PC-3 (cell line): Measurements from ENCODE around the gene METTL26. TPM values are rescaled to one million over a fixed set of nuclear protein-coding genes. Genes with fewer than 3 reads are reported as not detected.

ENCODE experiments used
- ATAC-seq: fragments of 200-7000 bp; cut with Tn5 transposase; 2 replicates; pipeline ENCODE4 v1.9.1; 2020; ENCODE audit warnings: mild to moderate bottlenecking, moderate library complexity
- BruUV-seq: library from RNA; stranded (reverse); fragments of 400-500 nt; replicated peaks from 2 replicates; lab custom pipeline; 2021; lab: Mats Ljungman, UMichigan
- CTCF ChIA-PET: fragments of 300-600 bp; sonication (Branson Sonifier 250); formaldehyde crosslinking; loops from one replicate; lab custom pipeline; 2022; ENCODE audit warnings: antibody characterized with exemption; lab: Charles Lee
- POLR2A ChIA-PET: fragments of 300-600 bp; sonication (Branson Sonifier 250); formaldehyde crosslinking; loops from one replicate; lab custom pipeline; 2022; ENCODE audit warnings: antibody characterized with exemption; ENCODE audit not compliant: unreplicated experiment; lab: Charles Lee
- DNase-seq: peaks from one replicate; pipeline ENCODE4 v3.0.0-alpha.2; 2015
- H2AFZ ChIP-seq: fragments of 300-600 bp; sonication (generic); 2 replicates; pipeline ENCODE4 v1.6.0; 2016; ENCODE audit warnings: antibody characterized with exemption, low read length
- H3F3A ChIP-seq: fragments of 300-600 bp; sonication (generic); one replicate; pipeline ENCODE4 v1.6.0; 2017; ENCODE audit warnings: antibody characterized with exemption, low read length, control low read depth, mild to moderate bottlenecking; ENCODE audit not compliant: unreplicated experiment
- H3K27ac ChIP-seq: fragments of 300-600 bp; sonication (generic); 2 replicates; pipeline ENCODE4 v1.5.1; 2016; ENCODE audit warnings: mild to moderate bottlenecking, low read length
- H3K27me3 ChIP-seq: fragments of 300-600 bp; sonication (generic); 2 replicates; pipeline ENCODE4 v1.6.1; 2016; ENCODE audit warnings: low read length, mixed read lengths
- H3K36me3 ChIP-seq: fragments of 300-600 bp; sonication (generic); 2 replicates; pipeline ENCODE4 v1.6.1; 2016; ENCODE audit warnings: low read depth, mixed run types, low read length, mixed read lengths
- H3K4me1 ChIP-seq: fragments of 300-600 bp; sonication (generic); 2 replicates; pipeline ENCODE4 v1.5.1; 2016; ENCODE audit warnings: low read length; ENCODE audit not compliant: insufficient read depth
- H3K4me2 ChIP-seq: fragments of 300-600 bp; sonication (generic); 2 replicates; pipeline ENCODE4 v1.6.0; 2016; ENCODE audit warnings: low read length
- H3K4me3 ChIP-seq: fragments of 300-600 bp; sonication (generic); 2 replicates; pipeline ENCODE4 v1.5.1; 2016; ENCODE audit warnings: mild to moderate bottlenecking, low read length, mixed read lengths
- H3K79me2 ChIP-seq: fragments of 300-600 bp; sonication (generic); 2 replicates; pipeline ENCODE4 v1.6.1; 2017; ENCODE audit warnings: low read length, mixed read lengths
- H3K9ac ChIP-seq: fragments of 300-600 bp; sonication (generic); 2 replicates; pipeline ENCODE4 v1.6.0; 2016; ENCODE audit warnings: mild to moderate bottlenecking, low read length
- H3K9me2 ChIP-seq: fragments of 300-600 bp; sonication (generic); replicated peaks from 2 replicates; pipeline ENCODE4 v1.6.1; 2016; ENCODE audit warnings: mixed run types, low read length, mixed read lengths
- H3K9me3 ChIP-seq: fragments of 300-600 bp; sonication (generic); 2 replicates; pipeline ENCODE4 v1.6.1; 2016; ENCODE audit warnings: low read length, mixed read lengths
- H4K20me1 ChIP-seq: fragments of 300-600 bp; sonication (generic); 2 replicates; pipeline ENCODE4 v1.6.1; 2016; ENCODE audit warnings: low read length, mixed read lengths
- EZH2 ChIP-seq: fragments of 300-600 bp; sonication (generic); IDR thresholded peaks from one replicate; pipeline ENCODE4 v1.6.1; 2017; ENCODE audit warnings: antibody characterized with exemption, mild to moderate bottlenecking, low read length; ENCODE audit not compliant: unreplicated experiment
- EZH2phosphoT487 ChIP-seq: fragments of 300-600 bp; sonication (generic); IDR thresholded peaks from 2 replicates; pipeline ENCODE4 v1.6.1; 2018; ENCODE audit warnings: mild to moderate bottlenecking, antibody characterized with exemption, low read length, borderline replicate concordance
- intact Hi-C: fragments of 100-400 bp; cut with micrococcal nuclease; formaldehyde crosslinking; loops from 2 replicates; pipeline ENCODE4 v1.9.0; 2023
- total RNA-seq: library from RNA; depleted of rRNA; stranded (reverse); fragments of >200 nt; gene quantifications from 2 replicates; pipeline ENCODE4 v1.2.3, GENCODE V29; 2014
- TF ChIP-seq, protein P1 (sequence below): fragments of 300-600 bp; sonication (generic); conservative IDR thresholded peaks from 2 replicates; pipeline ENCODE4 v1.5.1; 2017; ENCODE audit warnings: antibody characterized with exemption, low read depth, mild to moderate bottlenecking, low read length

The METTL26 gene
- total RNA-seq, 1 experiment from 2014 or later: 179 TPM

DNA sequence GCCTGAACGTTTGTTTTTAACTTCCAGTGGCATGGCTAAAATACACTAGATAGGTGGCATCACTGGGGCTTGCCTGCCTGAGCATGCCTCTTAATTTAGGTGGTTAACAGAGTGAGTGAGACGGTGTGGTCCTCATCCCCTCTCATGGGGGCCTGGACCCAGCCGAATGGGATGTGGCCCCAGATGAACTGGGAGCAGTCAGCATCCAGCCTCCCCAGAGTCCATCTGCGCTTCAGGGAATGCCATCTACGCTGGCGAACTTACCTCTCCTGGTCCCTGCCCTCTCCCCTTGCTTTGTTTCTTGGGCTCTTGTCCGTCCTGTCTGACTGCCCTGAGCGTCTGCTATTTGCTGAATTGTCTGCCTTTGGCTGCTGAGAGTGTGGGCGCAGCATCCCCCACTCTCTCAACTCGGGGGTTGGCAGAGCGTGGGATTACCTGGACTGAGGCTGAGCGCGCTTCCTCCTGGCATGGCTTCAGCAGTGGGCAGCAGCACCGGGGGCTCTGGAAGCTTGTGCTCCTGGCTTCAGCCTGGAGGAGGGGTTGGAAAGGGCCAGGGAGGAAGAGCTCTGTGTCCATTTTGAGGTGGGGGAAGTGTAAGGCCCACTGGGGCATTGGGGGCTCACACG, 44.1 kb downstream of the METTL26 start:
- no peaks in the 10 kb centered on the region for H3K9me3 ChIP-seq
- ATAC-seq (no peak), DNase-seq (no peak)
- no peak overlapping the region for H3K27ac ChIP-seq
- H3K36me3 ChIP-seq: no peaks in the 10 kb centered on the region
- peaks cover 76% of the 10 kb centered on the region for H3K79me2 ChIP-seq
- no peak overlapping the region for H2AFZ ChIP-seq
- H4K20me1 ChIP-seq: peaks cover 12% of the 10 kb centered on the region; the same call in 1 of the 2 replicates
- BruUV-seq: no TSS peak
- H3K4me1 ChIP-seq: peaks cover 28% of the 10 kb centered on the region
- H3F3A ChIP-seq: no peaks in the 10 kb centered on the region
- peak overlapping the region; percentile 31; the same call in 1 of the 2 replicates for H3K4me2 ChIP-seq
- ChIA-PET CTCF (no interaction called here), POLR2A (no interaction called here)
- no peaks in the 10 kb centered on the region for H3K9me2 ChIP-seq
- TF ChIP-seq EZH2 (no peak), EZH2phosphoT487 (no peak)
- TF ChIP-seq, protein P1, sequence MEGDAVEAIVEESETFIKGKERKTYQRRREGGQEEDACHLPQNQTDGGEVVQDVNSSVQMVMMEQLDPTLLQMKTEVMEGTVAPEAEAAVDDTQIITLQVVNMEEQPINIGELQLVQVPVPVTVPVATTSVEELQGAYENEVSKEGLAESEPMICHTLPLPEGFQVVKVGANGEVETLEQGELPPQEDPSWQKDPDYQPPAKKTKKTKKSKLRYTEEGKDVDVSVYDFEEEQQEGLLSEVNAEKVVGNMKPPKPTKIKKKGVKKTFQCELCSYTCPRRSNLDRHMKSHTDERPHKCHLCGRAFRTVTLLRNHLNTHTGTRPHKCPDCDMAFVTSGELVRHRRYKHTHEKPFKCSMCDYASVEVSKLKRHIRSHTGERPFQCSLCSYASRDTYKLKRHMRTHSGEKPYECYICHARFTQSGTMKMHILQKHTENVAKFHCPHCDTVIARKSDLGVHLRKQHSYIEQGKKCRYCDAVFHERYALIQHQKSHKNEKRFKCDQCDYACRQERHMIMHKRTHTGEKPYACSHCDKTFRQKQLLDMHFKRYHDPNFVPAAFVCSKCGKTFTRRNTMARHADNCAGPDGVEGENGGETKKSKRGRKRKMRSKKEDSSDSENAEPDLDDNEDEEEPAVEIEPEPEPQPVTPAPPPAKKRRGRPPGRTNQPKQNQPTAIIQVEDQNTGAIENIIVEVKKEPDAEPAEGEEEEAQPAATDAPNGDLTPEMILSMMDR: no peak
- H3K4me3 ChIP-seq: no peak overlapping the region
- intact Hi-C loops: no loop called here
- H3K9ac ChIP-seq: no peak overlapping the region
- no peaks in the 10 kb centered on the region for H3K27me3 ChIP-seq

DNA sequence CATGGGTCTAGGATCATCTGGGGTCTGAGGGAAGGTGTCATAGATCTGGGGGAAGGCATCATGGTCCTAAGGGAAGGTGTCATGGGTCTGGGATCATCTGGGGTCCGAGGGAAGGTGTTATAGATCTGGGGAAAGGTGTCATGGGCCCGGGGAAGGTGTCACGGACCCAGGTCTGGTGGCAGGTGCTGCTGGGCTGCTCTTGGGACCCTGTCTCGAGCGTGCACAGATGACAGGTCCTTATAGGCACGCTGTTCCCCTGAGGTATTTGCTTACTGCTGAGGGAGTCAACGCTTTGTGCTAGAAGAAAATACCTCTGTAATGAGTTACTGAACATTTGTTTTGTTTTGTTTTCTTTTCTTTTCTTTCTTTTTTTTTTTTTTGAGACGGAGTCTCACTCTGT, 44.9 kb downstream of the METTL26 start:
- H3K4me3 ChIP-seq: peak overlapping the region; percentile 91
- H3K27ac ChIP-seq: no peak overlapping the region
- no peaks in the 10 kb centered on the region for H3K27me3 ChIP-seq
- CTCF ChIA-PET: no interaction called here
- POLR2A ChIA-PET: no interaction called here
- no peaks in the 10 kb centered on the region for H3K9me3 ChIP-seq
- DNase-seq (no peak), ATAC-seq (no peak)
- TF ChIP-seq EZH2 (no peak), EZH2phosphoT487 (no peak)
- TF ChIP-seq, protein P1: no peak
- peaks cover 28% of the 10 kb centered on the region for H3K4me1 ChIP-seq
- no TSS peak for BruUV-seq
- no peak overlapping the region for H2AFZ ChIP-seq
- intact Hi-C loops: no loop called here
- no peaks in the 10 kb centered on the region for H3F3A ChIP-seq
- peaks cover 69% of the 10 kb centered on the region for H3K79me2 ChIP-seq
- peak overlapping the region; percentile 97 for H3K4me2 ChIP-seq
- H3K9ac ChIP-seq: no peak overlapping the region
- no peaks in the 10 kb centered on the region for H3K36me3 ChIP-seq
- no peaks in the 10 kb centered on the region for H3K9me2 ChIP-seq
- peaks cover 12% of the 10 kb centered on the region; the same call in 1 of the 2 replicates for H4K20me1 ChIP-seq

DNA sequence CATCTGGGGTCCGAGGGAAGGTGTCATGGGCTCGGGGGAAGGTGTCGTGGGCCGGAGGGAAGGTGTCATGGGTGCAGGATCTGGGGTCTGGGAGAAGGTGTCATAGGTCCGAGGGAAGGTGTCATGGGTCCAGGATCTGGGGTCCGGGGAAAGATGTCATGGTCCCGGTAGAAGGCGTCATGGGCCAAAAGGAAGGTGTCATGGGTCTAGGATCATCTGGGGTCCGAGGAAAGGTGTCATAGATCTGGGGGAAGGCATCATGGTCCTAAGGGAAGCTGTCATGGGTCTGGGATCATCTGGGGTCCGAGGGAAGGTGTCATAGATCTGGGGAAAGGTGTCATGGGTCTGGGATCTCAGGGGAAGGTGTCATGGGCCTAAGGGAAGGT, 45.3 kb downstream of the METTL26 start:
- ChIA-PET CTCF (interaction anchor here (0.6 to 1.2 kb wide), 2 partner anchors 45 to 70 kb away, joined by 3 read pairs; partner anchors contain the start of gene METTL26), POLR2A (no interaction called here)
- H2AFZ ChIP-seq: no peak overlapping the region
- H3K27ac ChIP-seq: no peak overlapping the region
- no peaks in the 10 kb centered on the region for H3K9me2 ChIP-seq
- peak overlapping the region; percentile 69 for H3K9ac ChIP-seq
- no peaks in the 10 kb centered on the region for H3K9me3 ChIP-seq
- H3K4me2 ChIP-seq: peak overlapping the region; percentile 97
- no peaks in the 10 kb centered on the region for H3F3A ChIP-seq
- no peaks in the 10 kb centered on the region for H3K36me3 ChIP-seq
- H3K4me1 ChIP-seq: peaks cover 28% of the 10 kb centered on the region
- peaks cover 64% of the 10 kb centered on the region for H3K79me2 ChIP-seq
- peak overlapping the region; percentile 91 for H3K4me3 ChIP-seq
- DNase-seq (no peak), ATAC-seq (no peak)
- peaks cover 12% of the 10 kb centered on the region; the same call in 1 of the 2 replicates for H4K20me1 ChIP-seq
- intact Hi-C loops: no loop called here
- BruUV-seq: no TSS peak
- TF ChIP-seq, protein P1: no peak
- TF ChIP-seq EZH2 (no peak), EZH2phosphoT487 (no peak)
- H3K27me3 ChIP-seq: no peaks in the 10 kb centered on the region
